ENCODE data around the gene TMEFF2.
"Not testable (repeated sequence)": the region's sequence is repeated elsewhere in the genome, so short reads cannot be mapped to it uniquely, and the experiment has no call there.

Gene TMEFF2

GRCh38 chr2:192127434-192127833 lies 67.3 kb downstream of the TMEFF2 start:
- DNase-seq = no peak

DNA sequence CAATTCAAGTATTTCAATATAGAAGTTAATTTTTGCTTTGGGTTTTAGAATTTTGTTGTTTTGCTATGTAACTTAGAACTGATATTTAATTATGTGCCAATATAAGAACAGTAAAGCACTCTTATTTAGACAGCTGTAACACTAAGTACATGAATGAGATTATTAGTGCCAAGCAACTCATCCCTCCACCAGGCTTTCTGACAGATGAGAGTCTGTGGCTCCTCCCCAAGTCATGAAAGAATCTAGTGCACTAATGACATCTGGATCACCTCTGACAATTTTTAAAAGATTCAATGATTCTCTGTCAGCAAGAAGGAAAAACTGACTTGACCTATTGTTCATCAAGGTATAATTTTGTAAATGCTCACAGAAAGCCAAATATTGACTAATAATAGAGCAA lies 67.8 kb downstream of the TMEFF2 start:
- no peak for DNase-seq

- DNase-seq = no peak
Observed at GRCh38 chr2:192126426-192126825, 68.3 kb downstream of the TMEFF2 start.

GRCh38 chr2:192124571-192124970 lies 70.2 kb downstream of the TMEFF2 start:
- DNase-seq = no peak

- no peak for DNase-seq
Observed at GRCh38 chr2:192123847-192124246, 70.9 kb downstream of the TMEFF2 start.

DNA sequence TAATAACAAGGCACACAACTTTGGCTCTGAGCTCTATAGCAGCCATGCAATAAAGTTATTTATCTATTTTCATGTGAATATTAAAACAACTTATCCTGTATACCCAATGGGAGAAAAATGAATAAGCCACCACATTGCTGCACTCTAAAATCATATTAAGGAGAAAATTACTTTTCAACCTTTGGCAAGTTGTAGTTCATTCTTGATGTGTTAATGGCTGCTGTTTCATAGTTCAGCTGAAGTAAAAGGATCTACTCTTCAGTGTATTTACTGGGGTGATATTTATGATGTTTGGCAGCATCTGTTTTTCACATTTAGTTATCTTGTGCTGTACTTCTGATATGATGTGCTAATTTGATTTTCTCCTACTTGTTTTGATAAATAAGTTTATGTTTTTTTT lies 71.8 kb downstream of the TMEFF2 start:
- no peak for DNase-seq

DNA sequence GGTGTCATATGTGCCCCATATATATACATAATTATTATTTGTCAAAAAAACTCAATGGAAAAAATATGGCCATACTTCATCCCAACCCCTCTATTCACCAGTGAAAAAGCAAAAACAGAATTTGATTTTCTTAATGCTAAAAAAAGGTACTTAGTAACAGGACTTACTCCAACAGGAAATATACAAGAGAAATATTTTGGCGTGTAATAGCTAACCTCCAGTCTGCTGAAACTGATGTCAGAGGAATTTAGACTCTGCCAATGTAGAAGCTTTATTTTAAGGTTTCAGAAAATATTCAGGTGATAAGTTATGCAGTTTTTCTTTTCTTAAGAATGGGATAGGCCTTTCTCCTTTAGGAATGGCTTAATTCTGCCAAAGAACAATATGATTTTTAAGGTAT lies 72.6 kb downstream of the TMEFF2 start:
- DNase-seq = no peak

GRCh38 chr2:192119536-192119935 lies 75.2 kb downstream of the TMEFF2 start:
- peak in 1 of 5 experiments; percentile 1 for DNase-seq

- DNase-seq = no peak
Observed at GRCh38 chr2:192117705-192118104, 77.0 kb downstream of the TMEFF2 start.

DNA sequence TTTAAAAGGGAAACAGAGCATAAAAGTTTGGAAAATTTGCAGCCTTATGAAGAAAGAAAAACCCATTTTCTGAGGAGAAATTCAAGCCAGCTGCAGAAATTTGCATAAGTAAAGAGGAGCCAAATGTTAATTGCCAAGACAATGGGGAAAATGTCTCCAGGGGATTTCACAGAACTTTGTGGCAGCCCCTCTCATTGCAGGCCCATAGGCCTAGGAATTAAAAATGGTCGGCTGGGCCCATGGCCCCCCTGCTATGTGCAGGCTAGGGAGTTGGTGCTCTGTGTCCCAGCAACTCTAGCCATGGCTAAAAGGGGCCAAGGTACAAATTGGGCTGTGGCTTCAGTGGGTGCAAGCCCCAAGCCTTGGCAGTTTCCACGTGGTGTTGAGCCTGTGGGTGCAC lies 83.2 kb downstream of the TMEFF2 start:
- DNase-seq = not testable (repeated sequence)

DNA sequence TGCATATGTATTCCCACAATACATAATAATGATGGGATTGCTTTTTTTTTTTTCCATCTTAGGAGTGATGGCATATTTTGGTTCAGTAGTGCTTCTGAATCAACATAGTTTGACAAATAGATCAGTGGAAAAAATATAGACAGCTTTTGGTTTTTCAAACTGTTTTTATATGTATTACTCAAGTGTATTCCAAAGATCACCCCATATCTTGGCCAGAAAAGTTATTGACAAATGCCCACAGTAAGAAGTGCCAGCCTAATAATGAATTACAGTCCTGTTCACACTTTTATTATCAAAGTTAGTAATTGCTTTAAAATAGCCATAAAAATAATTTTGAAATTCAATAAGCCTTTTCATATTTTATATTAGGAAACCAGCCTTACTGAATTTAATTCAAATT lies 95.0 kb downstream of the TMEFF2 start:
- no peak for DNase-seq

DNA sequence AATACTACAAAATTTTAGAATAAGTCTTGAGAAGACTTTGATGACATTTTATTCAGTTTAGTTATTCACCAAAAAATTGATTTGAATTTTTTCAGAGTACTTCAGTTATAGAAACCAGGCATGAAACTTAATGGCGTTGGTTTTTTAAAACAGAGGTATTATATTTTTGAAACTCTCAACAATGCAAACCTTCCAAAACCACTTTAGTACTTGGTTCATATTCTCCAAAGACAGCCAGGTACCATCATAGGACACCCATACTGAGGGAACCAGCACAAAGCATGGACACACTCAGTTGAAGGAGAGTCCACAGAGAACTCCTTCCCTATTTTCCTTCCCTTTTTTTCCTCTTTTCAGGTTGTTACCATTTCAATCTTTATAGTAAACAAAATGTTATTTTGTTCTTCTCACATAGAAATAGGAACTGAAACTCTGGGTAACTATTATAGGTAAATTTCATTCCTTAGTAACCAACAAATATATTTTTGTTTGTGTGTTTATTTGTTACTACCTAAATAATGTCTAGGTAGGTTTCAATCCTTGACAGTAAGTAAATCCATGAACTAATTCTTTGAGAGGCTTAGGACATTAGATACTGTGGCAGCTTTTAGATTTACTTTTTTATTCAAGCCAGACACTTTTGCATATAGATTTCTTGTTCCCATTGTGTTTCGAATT lies 95.8 kb downstream of the TMEFF2 start:
- no peak for DNase-seq

GRCh38 chr2:192091476-192091875 lies 103.3 kb downstream of the TMEFF2 start:
- DNase-seq = no peak

- no peak for DNase-seq
Observed at GRCh38 chr2:192090911-192091310, 103.8 kb downstream of the TMEFF2 start.

DNA sequence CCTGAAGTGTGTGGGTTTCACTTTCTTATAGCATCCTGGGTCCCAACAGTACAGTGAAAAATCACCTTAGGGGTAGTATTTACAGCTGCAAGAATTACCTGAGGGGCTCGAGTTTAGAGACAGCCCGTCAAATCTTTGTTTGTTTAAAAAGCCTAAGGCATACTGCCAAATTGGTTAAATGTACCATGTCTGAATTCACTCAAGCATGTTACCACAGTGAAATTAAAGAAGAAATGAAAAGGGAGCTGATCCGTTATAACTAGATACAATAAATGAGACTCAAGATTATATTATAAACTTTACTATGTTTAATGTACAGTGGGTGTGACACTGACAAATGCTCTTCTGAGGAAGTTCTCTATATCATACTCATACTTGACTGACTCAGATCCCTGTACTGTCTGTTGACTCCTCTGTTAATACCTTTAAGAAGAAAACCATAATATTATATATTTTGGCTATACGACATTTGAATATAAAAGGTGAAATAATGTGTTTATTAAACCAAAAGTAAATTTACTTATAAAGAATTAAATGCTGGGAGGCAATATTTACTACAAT lies 107.3 kb downstream of the TMEFF2 start:
- no peak for DNase-seq

DNA sequence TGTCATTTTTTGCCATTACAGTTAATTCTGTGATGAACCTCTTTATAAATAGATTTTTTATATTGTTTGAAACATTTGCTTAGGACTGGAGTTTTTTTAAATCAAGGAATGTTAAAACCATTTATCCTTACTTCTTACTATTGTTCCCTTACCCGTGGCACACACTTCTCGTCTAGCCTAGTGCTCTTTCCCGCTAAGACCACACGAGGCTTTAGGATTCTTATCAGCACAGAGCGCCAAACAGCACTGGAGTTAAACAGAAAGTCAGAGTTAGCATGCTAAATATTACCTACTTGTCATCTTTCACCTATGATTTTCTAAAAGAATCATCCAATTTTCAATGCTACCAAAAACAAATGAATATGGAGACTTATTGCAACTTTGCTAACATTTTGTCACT lies 112.6 kb downstream of the TMEFF2 start:
- no peak for DNase-seq

GRCh38 chr2:192080096-192080495 lies 114.6 kb downstream of the TMEFF2 start:
- DNase-seq = not testable (repeated sequence)

GRCh38 chr2:192073878-192074277 lies 120.9 kb downstream of the TMEFF2 start:
- no peak for DNase-seq

GRCh38 chr2:192072778-192073177 lies 122.0 kb downstream of the TMEFF2 start:
- DNase-seq = no peak

DNA sequence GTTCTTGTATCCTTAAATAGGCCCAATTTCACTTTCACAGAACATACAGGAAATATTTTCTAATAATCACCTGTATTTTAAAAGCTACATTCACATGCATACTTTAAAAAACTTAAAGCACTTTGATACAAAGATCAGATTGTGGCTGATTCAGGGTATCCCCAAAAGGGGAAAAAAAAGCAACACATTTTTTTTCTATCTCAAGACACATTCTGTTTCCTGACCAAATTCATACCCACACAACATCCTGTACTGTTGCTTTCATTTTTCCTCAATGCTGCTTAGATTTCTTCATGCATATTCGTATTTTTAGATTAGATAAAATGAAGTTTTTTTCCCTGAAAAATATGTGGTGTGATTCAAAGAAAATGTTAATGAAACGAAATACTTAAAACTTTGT lies 122.5 kb downstream of the TMEFF2 start:
- DNase-seq = peak in 1 of 5 experiments; percentile 13

DNA sequence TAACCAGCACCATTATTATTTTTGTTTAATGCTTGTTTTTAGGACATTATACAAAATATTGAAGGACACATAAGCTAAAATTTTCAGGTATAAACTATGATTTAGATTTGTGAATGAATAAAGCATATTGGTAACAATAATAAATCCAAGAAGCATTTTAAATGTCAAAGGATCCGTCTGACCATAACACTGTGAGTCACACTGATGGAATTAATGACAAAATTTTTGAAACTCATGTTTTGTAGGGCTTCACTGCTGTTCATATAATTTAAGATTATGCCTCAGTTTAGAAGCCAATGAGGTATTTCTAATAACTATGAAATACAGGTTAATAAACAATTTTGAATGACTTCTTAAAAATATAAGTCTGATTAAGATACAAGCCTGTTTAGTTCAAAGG lies 124.6 kb downstream of the TMEFF2 start:
- no peak for DNase-seq

GRCh38 chr2:192069417-192069816 lies 125.3 kb downstream of the TMEFF2 start:
- DNase-seq = no peak

GRCh38 chr2:192068966-192069365 lies 125.8 kb downstream of the TMEFF2 start:
- DNase-seq = no peak

- DNase-seq = no peak
Observed at GRCh38 chr2:192067631-192068030, 127.1 kb downstream of the TMEFF2 start.

- DNase-seq = no peak
Observed at GRCh38 chr2:192064459-192064858, 130.3 kb downstream of the TMEFF2 start.

Measured in T-helper 2 cell (primary cell).